ENCODE data around the gene TEX36. TPM values are rescaled to one million over a fixed set of nuclear protein-coding genes. Genes with fewer than 3 reads are reported as not detected.

The TEX36 gene
- total RNA-seq, 4 donors from 2014 or later: not detected

DNA sequence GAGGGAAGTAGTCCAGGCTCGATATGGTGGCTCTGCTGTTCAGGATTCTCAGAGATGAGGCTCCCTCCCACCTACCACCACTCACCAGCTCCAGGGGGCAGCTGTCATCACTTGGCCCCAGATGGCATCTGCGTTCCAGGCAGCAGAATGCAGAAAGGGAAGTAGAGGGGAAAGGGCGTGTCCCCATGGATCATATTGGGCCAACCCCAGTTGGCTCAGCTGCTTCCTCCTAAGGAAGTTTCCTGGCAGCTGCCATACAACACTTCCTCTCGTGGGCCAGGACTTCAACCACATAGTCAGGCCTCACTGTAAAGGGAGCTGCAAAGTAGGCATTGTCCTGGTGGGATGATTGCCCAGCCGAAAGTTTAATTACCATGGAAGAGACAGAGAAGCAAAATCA lies 1.6 kb upstream of the TEX36 start:
- WGBS, 2 donors (ENCODE audit: low coverage in 1 of 2): 31 to 54% methylated on average over 3 to 4 of the region's 5 CpGs
- Histone ChIP-seq H3K4me1 (no peaks in the 10 kb centered on the region), H3K27ac (no peak overlapping the region), H3K9me3 (no peaks in the 10 kb centered on the region), H3K4me3 (no peak overlapping the region), H3K27me3 (peaks cover 4% of the 10 kb centered on the region), H3K36me3 (no peaks in the 10 kb centered on the region)
- no peak for ATAC-seq
- TF ChIP-seq EP300 (IDR thresholded peaks at IDR 0.05) (no peak), POLR2A (IDR thresholded peaks at IDR 0.05) (no peak), POLR2AphosphoS5 (IDR thresholded peaks at IDR 0.05) (no peak)
- TF ChIP-seq, protein P1, sequence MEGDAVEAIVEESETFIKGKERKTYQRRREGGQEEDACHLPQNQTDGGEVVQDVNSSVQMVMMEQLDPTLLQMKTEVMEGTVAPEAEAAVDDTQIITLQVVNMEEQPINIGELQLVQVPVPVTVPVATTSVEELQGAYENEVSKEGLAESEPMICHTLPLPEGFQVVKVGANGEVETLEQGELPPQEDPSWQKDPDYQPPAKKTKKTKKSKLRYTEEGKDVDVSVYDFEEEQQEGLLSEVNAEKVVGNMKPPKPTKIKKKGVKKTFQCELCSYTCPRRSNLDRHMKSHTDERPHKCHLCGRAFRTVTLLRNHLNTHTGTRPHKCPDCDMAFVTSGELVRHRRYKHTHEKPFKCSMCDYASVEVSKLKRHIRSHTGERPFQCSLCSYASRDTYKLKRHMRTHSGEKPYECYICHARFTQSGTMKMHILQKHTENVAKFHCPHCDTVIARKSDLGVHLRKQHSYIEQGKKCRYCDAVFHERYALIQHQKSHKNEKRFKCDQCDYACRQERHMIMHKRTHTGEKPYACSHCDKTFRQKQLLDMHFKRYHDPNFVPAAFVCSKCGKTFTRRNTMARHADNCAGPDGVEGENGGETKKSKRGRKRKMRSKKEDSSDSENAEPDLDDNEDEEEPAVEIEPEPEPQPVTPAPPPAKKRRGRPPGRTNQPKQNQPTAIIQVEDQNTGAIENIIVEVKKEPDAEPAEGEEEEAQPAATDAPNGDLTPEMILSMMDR (IDR thresholded peaks at IDR 0.05): no peak

DNA sequence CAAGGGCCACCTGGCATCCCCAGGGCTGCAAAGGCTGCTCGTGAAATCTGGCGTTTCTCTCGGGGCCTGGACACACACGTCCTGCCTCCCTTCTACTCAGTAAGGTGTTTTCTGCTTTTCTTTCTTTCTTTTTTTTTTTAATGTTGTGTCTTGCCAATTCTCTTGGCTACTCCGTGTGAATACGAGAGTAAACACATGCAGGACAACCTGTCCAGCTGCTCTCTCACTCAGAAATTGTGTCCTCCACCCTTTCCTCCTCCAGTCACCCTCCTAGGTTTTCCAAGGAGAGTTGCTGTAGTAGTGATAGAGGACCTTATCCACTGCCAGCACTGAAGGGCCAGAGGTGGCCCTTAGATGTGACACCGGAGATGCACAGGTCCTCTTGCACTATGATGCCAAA lies 858 bp upstream of the TEX36 start:
- Histone ChIP-seq H3K4me1 (no peaks in the 10 kb centered on the region), H3K27me3 (peaks cover 4% of the 10 kb centered on the region), H3K9me3 (peaks cover 0 to under 1% (median 0%) of the 10 kb centered on the region in 3 donors), H3K36me3 (no peaks in the 10 kb centered on the region), H3K4me3 (no peak overlapping the region), H3K27ac (no peak overlapping the region)
- 50 to 56% methylated on average over 4 to 6 of the region's 7 CpGs for WGBS, 2 donors (ENCODE audit: low coverage in 1 of 2)
- TF ChIP-seq EP300 (IDR thresholded peaks at IDR 0.05): no peak
- no peak for TF ChIP-seq POLR2AphosphoS5 (IDR thresholded peaks at IDR 0.05)
- no peak for TF ChIP-seq POLR2A (IDR thresholded peaks at IDR 0.05)
- TF ChIP-seq, protein P1 (IDR thresholded peaks at IDR 0.05): no peak
- ATAC-seq: no peak

DNA sequence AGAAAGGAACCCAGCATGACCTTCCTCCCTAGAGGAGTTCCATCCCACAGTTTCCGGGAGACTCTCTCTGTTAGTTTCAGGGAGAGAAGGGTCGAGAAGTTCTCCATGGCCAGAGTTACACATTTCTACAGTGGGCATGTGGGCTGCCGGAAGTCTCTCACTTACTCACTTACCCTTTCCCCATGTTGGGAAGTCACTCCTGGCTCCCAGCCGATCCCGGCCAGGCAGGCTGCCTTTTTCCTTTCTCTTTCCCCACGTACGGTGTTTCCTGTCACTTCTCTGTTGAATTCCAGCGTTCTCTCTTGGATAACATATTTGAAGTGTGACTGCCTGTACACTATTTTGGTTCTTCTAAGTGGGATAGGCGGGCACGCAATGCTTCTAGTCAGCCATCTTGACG lies 3.5 kb downstream of the TEX36 start:
- no peak for TF ChIP-seq POLR2A (IDR thresholded peaks at IDR 0.05)
- TF ChIP-seq EP300 (IDR thresholded peaks at IDR 0.05): no peak
- no peak for TF ChIP-seq POLR2AphosphoS5 (IDR thresholded peaks at IDR 0.05)
- TF ChIP-seq, protein P1 (IDR thresholded peaks at IDR 0.05): no peak
- 35 to 50% methylated on average over 8 of the region's 11 CpGs for WGBS, 2 donors (ENCODE audit: low coverage in 1 of 2)
- ATAC-seq: no peak
- Histone ChIP-seq H3K4me1 (no peaks in the 10 kb centered on the region), H3K9me3 (peaks cover 0 to 41% (median 0%) of the 10 kb centered on the region in 3 donors), H3K36me3 (no peaks in the 10 kb centered on the region), H3K27ac (no peak overlapping the region), H3K27me3 (peaks cover 10% of the 10 kb centered on the region), H3K4me3 (no peak overlapping the region)

DNA sequence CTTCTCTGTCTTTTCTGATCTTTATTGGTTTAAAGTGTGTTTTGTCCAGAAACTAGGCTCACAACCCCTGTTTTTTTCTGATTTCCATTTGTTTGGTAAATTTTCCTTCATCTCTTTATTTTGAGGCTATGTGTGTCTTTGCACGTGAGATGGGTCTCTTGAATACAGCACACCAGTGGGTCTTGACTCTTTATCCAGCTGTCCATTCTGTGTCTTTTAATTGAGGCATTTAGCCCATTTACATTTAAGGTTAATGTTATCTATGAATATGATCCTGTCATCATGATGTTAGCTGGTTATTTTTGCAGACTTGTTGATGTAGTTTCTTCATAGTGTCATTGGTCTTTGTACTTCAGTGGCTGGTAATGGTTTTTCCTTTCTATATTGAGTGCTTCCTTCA lies 10.1 kb downstream of the TEX36 start:
- peaks cover 6% of the 10 kb centered on the region for H3K27me3 ChIP-seq
- H3K9me3 ChIP-seq: peaks cover 0 to 46% (median 0%) of the 10 kb centered on the region in 3 donors
- no peak overlapping the region for H3K27ac ChIP-seq
- WGBS, 2 donors (ENCODE audit: low coverage in 1 of 2): 57 to 60% methylated on average over 1 of the region's 1 CpG
- H3K4me3 ChIP-seq: no peak overlapping the region
- H3K36me3 ChIP-seq: no peaks in the 10 kb centered on the region
- TF ChIP-seq, protein P1 (IDR thresholded peaks at IDR 0.05): no peak
- TF ChIP-seq EP300 (IDR thresholded peaks at IDR 0.05) (no peak), POLR2A (IDR thresholded peaks at IDR 0.05) (no peak), POLR2AphosphoS5 (IDR thresholded peaks at IDR 0.05) (no peak)
- H3K4me1 ChIP-seq: no peaks in the 10 kb centered on the region
- ATAC-seq: no peak

DNA sequence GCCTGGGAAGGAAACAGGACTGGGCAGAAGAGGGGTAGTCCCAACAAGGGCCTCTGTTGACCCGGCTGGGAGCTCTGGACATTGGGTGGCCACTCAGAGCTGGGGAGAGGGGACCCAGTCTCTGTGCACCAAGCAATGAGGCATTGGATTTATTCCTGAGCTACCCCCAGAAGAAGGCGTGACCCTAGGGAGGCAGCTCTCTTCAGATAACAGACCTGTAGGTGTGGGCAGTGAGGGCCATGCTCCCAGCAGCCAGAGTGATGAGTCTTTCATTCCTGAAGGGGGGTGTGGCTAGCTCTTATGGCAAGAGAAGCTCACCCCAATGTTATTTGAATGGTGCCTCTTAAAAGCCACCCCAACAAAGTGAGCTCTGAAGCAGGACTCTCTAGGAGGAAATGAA lies 20.4 kb downstream of the TEX36 start:
- H3K4me1 ChIP-seq: no peaks in the 10 kb centered on the region
- 100% methylated on average over 1 of the region's 2 CpGs; no CpG with 5 or more reads in 1 of the 2 donors for WGBS, 2 donors (ENCODE audit: low coverage in 1 of 2)
- TF ChIP-seq, protein P1 (IDR thresholded peaks at IDR 0.05): no peak
- TF ChIP-seq POLR2A (IDR thresholded peaks at IDR 0.05) (no peak), EP300 (IDR thresholded peaks at IDR 0.05) (no peak), POLR2AphosphoS5 (IDR thresholded peaks at IDR 0.05) (no peak)
- H3K27me3 ChIP-seq: no peaks in the 10 kb centered on the region
- H3K27ac ChIP-seq: no peak overlapping the region
- no peak for ATAC-seq
- peaks cover 0 to 10% (median 0%) of the 10 kb centered on the region in 3 donors for H3K9me3 ChIP-seq
- H3K36me3 ChIP-seq: no peaks in the 10 kb centered on the region
- no peak overlapping the region for H3K4me3 ChIP-seq
